ENCODE results near the gene LDLRAD3.

The LDLRAD3 gene

DNA sequence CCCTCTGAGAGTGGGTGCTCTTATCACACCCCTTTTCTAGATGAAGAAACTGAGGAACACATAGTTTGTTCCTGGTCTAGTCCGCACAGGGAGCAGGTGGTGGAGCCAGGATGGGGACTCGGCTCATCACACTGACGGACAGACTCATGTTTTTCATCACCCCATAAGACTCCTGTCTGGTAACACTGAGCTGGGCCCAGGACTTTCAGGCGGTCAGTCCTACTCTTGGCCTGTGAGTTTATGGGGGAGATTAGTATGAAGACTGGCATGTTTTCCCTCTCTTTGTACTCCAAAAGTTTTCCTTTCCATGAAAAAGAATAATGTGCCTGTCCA lies 160.8 kb downstream of the LDLRAD3 start:
- DNase-seq (ENCODE audit: low spot score), result no peak

DNA sequence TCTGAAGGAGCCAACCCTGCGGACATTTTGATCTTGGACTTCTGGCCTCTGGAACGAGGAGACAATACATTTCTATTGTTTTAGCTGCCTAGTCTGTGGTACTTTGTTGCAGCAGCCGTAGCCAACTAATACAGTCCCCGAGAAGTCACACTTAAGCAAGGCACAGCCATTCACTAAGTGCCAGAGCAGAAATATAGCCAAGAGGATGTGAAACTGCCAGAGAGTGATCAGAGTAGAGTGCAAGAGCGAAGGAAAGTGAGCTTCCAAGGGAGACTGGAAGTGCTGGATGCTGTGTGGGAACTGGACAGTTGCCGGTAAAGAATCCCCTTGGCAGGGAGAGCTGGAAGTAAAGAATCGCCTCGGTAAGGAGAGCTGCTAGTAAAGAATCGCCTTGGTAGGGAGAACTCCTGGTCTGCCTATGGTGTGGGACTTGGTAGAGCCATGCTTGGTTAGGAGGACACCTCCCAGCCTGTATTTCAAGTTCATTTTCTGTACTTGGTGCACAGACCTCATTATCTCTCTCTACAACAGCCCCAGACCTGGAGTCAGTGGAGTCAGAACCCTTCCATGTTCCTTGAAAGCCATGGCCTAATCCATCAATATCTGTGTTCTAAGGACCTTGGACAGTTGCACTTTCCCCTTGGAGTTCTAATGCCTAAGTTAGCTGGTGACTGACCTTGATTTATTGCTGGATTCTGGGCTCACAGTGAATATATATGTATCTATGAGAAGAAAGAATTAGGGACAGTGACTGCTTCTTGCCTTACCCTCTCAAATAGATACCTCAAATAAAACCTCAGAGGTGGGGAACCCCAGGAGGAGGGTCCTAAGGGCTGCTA lies 162.1 kb downstream of the LDLRAD3 start:
- no peak for DNase-seq (ENCODE audit: low spot score)

DNA sequence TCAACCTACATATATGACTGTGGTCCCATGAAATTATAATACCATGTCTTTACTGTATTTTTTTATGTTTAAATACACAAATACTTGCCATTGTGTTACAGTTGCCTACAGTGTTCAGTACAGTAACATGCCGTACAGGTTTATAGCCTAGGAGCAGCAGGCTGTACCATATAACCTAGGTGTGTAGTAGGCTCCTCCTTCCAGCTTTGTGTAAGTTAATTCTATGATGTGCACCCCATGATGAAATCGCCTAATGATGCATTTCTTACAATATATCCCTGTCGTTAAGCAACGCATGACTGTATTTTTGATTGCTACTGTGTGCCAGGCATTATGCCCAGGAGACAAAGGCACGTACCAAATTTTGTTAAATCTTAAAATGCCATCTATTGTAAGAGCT lies 163.7 kb downstream of the LDLRAD3 start:
- no peak for DNase-seq (ENCODE audit: low spot score)

DNA sequence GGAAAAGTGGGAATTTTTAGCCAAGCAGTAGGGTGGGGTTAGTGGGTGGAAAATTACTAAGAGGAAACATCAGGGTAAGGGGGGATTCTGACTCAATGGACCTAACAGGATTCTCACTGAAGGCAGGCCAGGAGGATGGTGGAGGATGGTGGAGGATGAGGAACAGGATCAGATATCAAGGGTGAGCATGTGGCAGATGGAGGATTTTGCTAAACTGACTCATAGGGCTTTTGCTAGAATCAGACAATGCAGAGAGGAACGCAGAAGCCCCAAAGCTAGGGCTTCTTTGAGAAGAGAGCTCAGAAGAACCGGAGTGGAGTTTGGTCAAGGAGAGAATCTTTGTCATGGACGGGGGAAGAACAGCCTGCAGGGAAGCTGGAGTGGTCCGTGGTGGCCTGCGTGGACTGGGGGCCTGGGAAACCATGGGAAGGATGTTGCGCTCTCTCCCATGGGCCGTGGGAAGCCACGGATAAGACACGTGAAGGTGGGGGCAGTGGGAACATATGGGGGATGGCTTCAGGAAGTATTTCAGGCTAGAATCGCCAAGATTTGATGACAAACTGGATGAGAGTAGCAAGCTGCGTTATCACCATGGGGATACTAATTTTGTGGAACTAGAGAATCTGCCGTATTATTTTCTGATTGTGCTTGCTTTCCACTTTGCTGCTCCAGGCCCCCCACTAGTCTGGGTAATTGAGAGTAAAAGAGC lies 165.2 kb downstream of the LDLRAD3 start:
- no peak for DNase-seq (ENCODE audit: low spot score)

DNA sequence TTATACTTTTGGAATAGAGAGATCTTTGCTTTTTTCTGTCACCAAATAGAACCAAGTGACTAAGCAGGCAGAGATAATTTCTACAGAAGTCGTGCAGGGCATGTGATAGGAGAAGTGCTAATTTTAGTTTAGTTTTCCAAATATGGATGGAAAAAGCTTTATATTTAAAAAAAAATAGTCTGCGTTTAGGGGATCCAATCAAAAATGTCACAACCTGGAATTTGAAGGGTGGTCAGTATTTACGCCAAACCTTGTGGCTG lies 165.7 kb downstream of the LDLRAD3 start:
- DNase-seq (ENCODE audit: low spot score), result no peak

DNA sequence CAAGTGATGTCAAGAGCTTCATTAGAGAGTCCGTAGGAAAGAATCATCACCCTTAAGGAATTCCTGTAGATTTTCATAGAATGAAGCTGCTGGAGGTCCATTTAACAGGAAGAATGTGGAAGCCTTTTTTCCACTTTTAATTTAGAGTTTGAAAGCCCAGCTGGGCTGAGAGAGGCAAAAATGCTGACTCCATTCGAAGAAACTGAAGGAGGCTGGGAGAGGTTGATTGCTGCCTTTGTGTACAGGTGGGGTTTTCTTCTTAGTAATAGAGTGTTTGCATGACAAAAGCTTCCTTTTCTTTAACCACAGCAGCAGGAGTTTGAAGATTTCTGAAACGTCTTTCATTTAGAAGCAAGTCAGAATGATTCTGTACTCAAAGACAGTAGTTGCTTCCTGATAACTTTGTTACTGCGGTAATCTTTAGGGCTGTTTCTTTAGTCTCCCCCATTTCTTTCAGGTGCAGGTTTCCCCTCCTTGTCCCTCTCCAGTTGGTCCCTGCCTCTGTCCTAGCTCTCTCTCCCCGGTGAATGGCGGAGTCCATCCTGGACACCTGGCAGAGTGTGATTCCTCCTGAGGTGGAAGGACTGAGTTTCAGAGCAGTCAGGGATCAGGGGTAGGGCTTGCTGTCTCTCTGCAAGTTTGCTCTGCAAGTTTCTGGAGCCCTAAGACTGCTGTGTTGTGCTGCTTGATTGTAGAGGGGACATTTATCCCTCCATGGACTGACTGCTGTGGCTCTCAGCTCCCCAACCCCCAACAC lies 166.2 kb downstream of the LDLRAD3 start:
- DNase-seq (ENCODE audit: low spot score), result no peak

DNA sequence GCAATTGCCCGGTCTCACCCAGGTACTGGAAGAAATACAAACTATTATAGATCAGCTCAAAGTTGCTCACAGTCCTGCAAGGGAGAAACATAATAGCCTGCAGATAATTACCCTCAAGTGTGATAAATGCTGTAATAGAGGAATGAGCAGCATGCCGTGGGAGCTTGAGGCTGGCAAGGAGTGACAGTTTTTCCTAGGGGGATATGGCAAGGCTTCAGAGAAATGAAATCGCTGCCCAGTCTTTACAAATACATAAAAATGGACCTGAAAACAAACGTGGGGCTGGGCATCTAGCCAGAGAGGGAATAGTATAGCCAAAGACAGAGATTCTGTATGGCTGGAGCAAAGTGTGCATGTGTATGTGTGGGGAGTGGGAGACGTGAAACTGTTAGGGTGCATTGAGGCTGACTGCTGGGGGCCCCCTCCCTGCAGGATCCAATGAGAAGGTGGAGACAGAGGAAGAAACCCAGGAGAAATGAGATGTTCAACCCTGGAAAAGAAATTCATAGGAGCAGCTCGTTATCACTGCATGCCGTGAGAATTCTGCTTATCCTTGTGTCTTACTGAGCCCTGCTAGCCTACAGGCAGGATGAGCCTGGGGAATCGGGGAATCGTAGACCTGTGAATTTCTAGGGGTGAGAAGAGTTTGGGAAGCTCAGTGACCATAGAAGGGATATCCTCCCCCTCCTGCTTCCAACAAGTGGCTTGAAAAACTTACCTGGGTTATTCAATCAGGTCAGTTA lies 167.0 kb downstream of the LDLRAD3 start:
- no peak for DNase-seq (ENCODE audit: low spot score)

DNA sequence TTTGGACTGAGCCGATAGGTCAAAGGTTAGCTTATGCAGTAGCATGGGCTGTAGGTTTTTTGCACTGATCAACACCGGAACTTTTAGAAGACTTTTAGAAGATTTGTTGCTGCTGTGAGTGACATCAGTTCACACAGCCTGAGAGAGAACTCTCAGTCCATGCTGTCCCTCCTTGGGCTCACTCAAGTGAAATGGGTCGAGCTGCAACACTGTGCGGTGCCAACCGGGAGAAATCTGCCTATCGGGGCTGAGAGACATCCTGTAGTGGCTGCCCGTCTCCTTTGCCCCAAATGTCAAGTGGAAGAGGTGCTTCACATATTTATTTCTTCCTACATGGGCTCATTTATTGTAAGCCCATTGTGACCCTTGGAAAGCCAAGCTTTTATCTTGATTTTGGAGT lies 170.2 kb downstream of the LDLRAD3 start:
- DNase-seq (ENCODE audit: low spot score), result no peak

DNA sequence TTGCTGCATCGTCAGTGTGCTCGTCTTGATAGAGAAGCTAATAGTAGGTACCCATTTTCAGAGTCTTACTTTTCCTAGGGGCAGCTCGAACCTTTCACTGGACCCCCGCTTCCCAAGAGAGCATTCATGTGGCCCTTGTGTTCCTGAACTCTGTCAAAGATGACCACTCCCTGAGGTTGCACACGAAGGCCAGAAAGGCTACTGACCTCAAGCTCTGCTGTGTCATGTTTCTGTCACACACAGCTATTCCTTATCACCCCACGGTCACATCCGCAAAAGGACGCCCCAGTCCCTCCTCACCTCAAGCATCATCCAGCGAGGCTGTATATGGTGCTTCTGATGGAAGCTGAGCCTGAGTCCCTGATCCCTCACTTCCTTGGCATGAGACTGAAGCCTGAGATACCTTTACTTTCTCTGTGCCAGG lies 171.5 kb downstream of the LDLRAD3 start:
- DNase-seq (ENCODE audit: low spot score), result no peak

DNA sequence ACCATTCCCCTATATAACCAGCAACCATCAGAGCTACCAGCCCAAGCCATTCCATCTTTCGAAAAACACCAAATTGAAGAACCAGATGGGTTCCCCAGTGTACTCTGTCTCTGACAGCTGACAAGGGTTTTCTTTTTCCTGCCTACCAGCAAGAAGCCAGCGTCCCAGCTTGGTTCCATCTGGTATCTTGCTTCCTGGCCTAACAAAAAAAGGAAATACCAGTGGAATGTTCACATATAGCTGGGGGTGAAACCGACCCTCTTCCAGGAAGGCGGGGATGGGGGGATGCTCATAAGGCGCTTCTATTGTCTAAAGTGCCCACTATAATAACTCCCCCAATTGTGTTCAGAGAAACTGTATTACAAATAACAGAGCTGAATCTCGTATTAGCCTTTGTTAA lies 172.3 kb downstream of the LDLRAD3 start:
- DNase-seq (ENCODE audit: low spot score), result no peak

DNA sequence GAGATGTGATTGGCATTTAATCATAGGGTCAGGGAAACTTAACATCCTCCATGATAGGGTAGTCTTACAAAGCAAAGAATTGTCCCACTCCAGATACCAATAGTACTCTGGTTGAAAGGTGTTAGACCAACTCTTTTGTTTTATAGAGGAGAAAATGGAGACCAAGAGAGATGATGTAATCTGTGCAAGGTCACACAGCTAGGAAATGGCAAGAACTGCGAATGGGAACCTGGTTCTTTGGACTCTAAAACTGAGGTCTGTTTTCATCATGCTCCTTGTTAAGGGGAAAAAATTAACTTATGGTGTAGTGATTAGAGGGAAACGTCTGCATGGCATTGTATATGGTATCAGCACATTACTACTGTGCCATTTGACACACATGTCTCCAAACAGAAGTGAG lies 174.2 kb downstream of the LDLRAD3 start:
- DNase-seq (ENCODE audit: low spot score), result no peak

DNA sequence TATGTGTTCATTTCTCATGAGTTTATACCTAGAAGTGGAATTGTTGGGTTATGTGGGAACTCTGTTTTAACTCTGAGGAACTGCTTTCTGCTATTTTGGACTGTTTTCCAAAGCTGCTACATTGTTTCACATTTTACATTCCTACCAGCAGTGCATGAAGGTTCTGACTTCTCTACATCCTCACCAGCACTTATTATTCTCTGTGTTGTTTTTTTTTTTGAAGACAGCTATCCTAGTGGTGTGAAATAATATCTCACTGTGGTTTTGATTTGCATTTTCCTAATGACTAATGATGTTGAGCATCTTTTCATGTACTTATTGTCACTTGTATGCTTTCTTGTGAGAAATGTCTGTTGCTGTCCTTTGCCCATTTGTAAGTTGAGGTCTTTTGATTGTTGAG lies 175.4 kb downstream of the LDLRAD3 start:
- DNase-seq (ENCODE audit: low spot score), result no peak

DNA sequence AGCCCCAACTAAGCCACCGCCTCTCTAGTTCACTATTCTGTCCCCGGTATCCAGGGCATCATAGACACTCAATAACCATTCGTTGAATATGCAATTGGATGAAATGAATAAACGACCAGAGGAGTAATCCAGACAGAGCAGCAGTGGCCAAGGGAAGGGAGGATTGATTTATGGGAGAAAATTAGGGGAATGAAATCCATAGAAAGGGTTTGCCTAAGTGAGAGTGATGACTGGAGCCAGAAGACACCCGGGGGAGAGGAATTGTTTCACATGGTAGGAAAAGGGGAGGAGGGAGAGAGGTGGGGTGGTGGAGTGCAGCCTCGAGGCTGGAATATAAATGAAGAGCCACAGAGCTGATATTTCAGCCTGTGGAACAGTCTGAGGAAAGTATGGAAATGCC lies 177.2 kb downstream of the LDLRAD3 start:
- DNase-seq (ENCODE audit: low spot score), result no peak

DNA sequence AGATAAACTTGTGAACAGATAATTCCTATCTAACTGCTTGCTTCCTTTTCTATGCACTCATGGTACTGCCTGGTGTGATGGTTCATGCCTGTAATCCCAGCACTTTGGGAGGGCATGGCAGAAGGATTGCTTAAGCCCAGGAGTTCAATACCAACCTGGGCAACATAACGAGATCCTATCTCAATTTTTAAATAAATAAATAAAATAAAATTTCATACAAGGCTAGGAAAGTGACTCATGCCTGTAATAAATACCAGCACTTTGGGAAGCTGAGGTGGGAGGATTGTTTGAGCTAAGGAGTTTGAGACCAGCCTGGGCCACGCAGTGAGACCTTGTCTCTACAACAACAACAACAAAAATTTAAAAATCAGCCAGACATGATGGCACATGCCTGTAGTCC lies 178.8 kb downstream of the LDLRAD3 start:
- no peak for DNase-seq (ENCODE audit: low spot score)

DNA sequence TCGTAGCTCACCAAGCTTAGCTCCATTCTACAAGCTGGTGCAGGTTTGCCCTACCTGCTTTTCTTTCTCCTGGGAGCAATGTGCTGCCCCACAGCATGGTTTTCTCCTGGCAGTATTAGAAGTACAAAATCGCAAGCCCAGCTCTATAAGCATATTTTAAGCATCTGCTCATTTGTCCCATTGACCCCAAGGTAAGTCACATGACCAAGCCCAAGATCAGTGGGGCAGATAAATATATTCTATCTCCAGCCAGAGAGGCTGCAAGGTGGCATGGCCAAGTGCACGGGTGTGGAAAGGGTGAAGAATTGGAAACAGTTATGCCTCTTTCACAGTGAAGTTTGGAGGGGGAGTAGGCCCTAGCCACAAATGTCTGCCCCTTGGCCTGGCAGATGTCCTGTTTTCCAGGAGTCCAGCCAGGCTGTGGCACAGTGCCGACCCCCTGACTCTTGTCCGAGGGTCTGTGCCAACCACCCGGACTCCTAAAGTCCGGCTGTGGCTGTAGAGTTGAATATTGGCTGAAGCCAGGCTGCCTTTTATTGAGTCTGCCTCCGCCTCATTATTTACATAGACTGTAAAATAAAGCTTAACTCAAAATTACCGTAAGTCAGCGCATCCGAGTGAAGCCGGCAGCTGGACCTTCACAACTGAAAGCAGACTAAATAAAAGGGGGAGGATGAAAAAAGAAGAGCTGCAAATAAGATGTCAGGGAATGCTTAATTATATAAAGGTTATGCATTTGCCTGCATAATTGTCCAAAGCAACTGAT lies 179.7 kb downstream of the LDLRAD3 start:
- DNase-seq (ENCODE audit: low spot score), result no peak

DNA sequence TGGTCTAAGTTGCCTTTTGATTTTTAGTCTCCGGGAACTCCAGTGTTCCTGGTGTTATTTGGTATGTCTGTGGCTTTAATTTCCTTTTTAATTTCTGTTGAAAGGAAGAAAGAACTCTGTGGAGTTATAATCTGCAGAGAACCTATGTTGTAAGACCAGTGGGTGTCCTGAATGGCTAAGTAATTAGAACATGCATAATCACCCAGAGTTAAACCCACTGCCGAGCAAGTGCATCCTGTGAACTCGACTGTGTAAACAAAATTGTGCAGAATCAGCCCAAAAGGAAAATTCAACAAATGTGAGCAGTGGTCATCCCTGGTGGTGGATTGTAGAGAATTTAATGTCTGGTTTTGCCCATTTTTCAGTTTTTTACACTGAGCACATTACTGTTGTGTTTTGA lies 182.8 kb downstream of the LDLRAD3 start:
- no peak for DNase-seq (ENCODE audit: low spot score)

DNA sequence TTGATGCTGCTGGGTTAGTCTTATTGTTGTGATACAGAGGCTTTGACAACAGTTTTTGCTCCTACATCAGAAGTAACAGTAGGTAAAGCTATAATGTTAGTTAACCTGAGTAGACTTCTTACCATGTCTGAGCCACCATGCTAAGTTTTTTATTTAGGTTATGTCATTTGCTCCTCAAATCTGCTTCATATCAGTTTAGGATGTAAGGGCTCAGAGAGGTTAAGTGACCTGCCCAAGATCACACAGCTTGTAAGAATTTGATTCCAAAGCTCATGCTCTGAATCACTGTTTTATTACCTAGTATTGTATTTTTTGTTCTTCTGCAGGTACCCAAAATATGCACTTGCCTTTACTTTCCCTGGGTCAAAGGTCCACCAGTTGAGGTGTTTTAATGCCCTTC lies 183.7 kb downstream of the LDLRAD3 start:
- no peak for DNase-seq (ENCODE audit: low spot score)

DNA sequence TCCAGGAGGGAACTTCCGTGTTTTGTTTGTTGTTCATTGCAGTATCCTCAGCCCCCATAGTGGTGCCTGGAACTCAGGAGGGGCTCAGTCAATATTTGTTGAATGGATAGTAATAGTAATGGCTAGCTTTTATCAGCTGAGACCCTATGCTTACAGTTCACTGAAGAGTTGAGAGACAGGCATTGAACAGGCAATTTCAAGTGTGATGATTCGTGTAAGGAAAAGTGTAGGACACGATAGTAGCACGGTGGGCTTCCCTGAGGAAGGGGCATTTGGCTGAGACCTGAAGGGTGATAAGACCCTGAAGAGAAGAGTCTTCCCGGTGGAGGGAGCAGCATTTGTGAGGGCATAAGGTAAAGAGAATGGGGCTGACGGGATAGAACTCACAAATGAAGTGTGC lies 186.1 kb downstream of the LDLRAD3 start:
- no peak for DNase-seq (ENCODE audit: low spot score)

DNA sequence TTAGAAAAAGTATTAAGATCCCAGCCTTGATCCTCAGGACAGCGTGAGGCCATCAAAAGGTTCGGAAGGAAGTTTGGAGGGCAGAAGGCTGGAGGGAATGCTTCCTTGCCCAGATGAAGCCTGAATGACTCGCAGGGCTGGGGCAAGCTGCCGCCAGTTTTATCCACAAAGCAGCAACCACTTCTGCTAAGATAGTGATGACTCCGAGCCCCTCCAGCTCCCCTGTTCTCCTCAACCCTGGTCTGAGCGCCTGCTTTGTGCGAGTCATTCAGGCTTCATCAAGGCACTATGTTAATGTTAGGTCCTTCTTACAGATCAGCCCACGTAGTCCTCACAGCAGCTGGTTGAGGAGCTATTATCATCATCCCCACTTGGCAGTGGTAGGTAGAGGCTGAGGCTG lies 186.5 kb downstream of the LDLRAD3 start:
- DNase-seq (ENCODE audit: low spot score), result no peak

DNA sequence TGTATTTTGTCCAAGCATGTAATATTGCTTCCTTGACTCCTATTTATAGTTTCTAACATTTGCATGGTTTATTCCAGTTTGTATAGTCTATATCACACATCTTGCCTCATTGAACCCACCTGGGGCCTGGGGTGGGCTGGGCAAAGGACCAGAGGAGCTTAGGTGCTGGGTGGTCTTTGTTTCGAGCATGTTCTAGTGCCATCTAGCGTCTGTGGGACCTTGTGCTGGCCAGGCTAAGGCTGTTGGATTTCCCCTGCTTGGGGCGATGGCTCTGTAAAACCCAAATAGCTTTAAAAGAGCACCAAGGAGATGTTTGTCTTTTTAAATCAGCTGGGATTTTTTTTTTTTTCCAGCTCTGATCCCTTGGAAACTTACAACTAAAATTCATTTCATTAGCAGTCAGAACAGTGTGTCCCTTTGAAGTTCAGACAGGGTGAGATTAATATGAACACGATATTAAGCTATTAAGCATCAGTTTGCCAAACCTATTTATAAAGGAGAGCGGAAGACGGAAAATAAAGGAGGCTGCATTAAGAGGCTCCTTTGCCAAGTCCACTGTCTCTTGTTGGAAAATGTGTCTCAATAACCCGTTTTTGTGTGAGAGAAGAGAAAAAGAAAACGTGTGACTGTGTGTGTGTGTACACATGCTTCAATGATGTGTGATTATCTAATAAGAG lies 188.0 kb downstream of the LDLRAD3 start:
- peak; percentile 45 for DNase-seq (ENCODE audit: low spot score)

DNA sequence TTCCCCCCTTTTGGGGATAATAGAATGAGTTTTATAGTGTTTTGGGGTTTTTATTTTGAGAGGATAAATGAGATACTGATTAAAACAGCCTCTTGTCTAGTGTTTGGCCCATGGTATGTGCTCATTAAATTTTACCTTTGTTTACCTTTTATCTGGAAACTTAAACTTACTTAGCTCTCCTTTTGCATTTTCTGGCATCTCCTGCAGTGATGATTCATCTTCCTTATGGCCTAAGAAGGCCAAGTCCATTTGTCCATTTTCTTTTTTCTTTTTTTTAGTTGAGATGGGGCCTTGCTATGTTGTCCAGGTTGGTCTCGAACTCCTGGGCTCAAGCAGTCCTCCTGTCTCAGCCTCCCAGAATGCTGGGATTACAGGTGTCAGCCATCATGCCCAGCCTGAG lies 189.1 kb downstream of the LDLRAD3 start:
- DNase-seq (ENCODE audit: low spot score), result no peak

Data from NAMALWA (cell line).